Measurements from ENCODE around the gene PABPC1L. TPM values are rescaled to one million over a fixed set of nuclear protein-coding genes. Genes with fewer than 3 reads are reported as not detected.
A peak's percentile ranks its signal among the peaks of the same experiment; 100 is the strongest.
"Not testable (repeated sequence)": the region's sequence is repeated elsewhere in the genome, so short reads cannot be mapped to it uniquely, and the experiment has no call there.

PABPC1L gene
- 17.1 and 24.2 TPM in 2 replicates for total RNA-seq

DNA sequence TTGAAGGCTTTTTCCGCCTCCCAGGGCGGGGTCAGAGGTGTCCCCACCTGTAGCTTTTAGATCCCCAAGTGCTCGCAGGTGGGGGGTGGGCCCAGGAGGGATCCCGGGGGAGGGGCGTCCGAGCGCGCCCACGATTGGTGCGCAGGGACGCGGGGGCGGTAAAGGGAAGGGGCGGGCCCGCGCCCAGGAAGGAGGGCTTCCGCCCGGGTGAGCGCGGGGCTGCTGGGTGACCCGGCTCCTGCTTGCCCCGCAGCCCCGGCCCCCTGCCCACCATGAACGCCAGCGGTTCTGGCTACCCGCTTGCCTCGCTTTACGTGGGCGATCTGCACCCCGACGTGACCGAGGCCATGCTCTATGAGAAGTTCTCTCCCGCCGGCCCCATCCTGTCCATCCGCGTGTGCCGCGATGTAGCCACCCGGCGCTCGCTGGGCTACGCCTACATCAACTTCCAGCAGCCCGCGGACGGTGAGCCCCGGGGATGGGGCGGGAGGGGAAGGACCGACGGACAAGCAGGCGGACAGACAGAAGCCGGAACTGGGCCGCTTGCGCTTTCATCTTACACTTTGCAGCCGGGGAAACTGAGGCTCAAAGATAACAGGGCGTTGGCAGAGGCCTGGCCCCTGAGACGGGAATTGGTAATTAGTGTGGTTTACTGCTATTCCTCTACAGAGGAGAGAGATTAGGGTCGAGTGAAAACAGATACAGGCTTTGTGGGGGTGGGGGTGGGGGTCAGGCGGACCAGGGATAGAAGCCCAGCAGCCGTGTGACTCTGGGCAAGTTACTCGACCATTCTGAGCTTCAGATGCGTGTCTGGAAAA is at the start of gene PABPC1L:
PABPC1L (plus strand) TSS at position 189 of the 818 bp plus-strand sequence; CDS start at position 273, 84 bp downstream.
- Histone ChIP-seq H3K36me3 (ENCODE audit: control insufficient read depth, insufficient read depth, low read length) (peaks cover 9% of the 10 kb centered on the region), H3K4me3 (ENCODE audit: low read depth, low read length) (peak within 1 kb of the TSS; percentile 68), H3K27me3 (ENCODE audit: control insufficient read depth, insufficient read depth, low read length) (no peaks in the 10 kb centered on the region)
- TF ChIP-seq, protein P1, sequence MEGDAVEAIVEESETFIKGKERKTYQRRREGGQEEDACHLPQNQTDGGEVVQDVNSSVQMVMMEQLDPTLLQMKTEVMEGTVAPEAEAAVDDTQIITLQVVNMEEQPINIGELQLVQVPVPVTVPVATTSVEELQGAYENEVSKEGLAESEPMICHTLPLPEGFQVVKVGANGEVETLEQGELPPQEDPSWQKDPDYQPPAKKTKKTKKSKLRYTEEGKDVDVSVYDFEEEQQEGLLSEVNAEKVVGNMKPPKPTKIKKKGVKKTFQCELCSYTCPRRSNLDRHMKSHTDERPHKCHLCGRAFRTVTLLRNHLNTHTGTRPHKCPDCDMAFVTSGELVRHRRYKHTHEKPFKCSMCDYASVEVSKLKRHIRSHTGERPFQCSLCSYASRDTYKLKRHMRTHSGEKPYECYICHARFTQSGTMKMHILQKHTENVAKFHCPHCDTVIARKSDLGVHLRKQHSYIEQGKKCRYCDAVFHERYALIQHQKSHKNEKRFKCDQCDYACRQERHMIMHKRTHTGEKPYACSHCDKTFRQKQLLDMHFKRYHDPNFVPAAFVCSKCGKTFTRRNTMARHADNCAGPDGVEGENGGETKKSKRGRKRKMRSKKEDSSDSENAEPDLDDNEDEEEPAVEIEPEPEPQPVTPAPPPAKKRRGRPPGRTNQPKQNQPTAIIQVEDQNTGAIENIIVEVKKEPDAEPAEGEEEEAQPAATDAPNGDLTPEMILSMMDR (IDR thresholded peaks at IDR 0.05; ENCODE audit: insufficient read depth, low read length, severe bottlenecking): no peak
- DNase-seq (ENCODE audit: low read depth): peak; percentile 66
- FAIRE-seq: no peak

DNA sequence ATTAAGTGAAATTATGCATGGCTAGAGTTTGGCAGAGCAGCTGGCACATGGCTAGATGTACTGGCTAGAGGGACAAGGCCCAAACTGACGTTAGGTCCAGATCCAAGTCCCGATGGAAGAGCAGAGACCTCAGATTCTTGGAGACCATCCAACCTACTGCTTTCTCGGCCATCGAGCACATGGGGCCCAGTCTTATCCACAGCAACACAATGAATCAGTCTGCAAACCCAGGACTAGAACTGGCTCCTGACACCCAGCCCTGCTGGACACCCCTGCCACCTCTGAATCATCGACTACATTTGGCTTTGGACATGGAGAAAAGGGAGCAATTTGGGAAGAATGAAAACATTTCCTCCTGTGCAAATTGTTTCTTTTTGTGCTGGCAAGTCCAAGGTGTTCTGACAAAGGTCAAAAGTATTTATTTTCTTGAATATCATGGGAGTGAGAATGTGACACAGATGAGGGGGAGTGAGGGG is 48.3 kb upstream of the PABPC1L start:
- Histone ChIP-seq H3K36me3 (ENCODE audit: control insufficient read depth, insufficient read depth, low read length) (no peaks in the 10 kb centered on the region), H3K4me3 (ENCODE audit: low read depth, low read length) (no peak overlapping the region), H3K27me3 (ENCODE audit: control insufficient read depth, insufficient read depth, low read length) (peaks cover 5% of the 10 kb centered on the region)
- TF ChIP-seq, protein P1 (IDR thresholded peaks at IDR 0.05; ENCODE audit: insufficient read depth, low read length, severe bottlenecking): no peak
- no peak for FAIRE-seq
- DNase-seq (ENCODE audit: low read depth): peak; percentile 39

GRCh38 chr20:44862286-44862685 is 47.6 kb upstream of the PABPC1L start:
- Histone ChIP-seq H3K27me3 (ENCODE audit: control insufficient read depth, insufficient read depth, low read length) (peaks cover 9% of the 10 kb centered on the region), H3K36me3 (ENCODE audit: control insufficient read depth, insufficient read depth, low read length) (no peaks in the 10 kb centered on the region), H3K4me3 (ENCODE audit: low read depth, low read length) (no peak overlapping the region)
- no peak for DNase-seq (ENCODE audit: low read depth)
- TF ChIP-seq, protein P1 (IDR thresholded peaks at IDR 0.05; ENCODE audit: insufficient read depth, low read length, severe bottlenecking): no peak
- no peak for FAIRE-seq

DNA sequence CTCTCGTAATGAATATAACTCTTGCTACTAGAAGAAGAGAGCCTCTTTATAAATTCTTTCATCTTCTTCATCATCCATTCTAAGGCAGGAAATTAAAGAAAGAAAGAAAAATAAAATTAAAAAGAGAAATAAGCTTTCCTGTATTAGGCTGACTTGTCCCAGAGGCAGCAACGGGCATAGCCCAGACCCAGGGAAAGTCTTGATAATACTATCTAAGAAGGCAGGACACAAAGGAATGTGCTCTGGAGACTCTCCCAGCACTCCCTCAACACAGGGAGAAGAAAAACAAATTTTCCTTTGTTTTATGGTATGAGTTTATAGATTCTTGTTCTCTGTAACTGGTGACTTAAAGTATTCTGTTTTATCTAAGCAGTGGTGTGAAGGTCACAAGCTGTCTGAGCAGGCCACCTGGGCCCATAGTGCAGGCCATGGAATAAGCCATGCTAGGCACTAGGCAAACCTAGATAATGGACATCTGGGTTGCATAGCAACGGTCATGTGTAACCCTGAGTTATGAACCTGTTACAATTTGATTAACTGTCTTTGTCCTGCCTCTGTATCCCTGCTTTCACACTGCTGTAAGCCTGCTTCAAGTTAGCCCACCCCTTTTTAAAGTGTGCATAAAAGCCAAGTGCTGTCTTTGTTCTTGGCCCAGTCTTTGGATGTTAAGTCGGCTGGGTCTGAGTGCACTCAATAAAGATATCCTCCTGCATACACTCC is 46.3 kb upstream of the PABPC1L start:
- DNase-seq (ENCODE audit: low read depth); H3K4me3 ChIP-seq (ENCODE audit: low read depth, low read length); FAIRE-seq; H3K36me3 ChIP-seq (ENCODE audit: control insufficient read depth, insufficient read depth, low read length): not testable (repeated sequence)
- H3K27me3 ChIP-seq (ENCODE audit: control insufficient read depth, insufficient read depth, low read length): peaks cover 12% of the 10 kb centered on the region

DNA sequence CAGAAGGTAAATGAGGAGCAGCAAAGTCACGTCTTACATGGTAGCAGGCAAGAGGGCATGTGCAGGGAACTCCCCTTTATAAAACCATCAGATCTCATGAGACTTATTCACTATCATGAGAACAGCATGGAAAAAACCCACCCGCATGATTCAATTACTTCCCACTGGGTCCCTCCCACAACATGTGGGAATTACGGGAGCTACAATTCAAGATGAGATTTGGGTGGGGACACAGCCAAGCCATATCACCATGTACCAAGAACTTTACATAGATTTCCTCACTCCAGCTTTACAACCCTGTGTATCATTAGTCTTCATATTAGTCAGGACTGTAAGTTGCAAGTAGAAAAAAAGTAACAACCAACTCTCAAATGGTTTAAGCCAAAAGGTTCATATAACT is 45.4 kb upstream of the PABPC1L start:
- not testable (repeated sequence) for FAIRE-seq; H3K4me3 ChIP-seq (ENCODE audit: low read depth, low read length); H3K36me3 ChIP-seq (ENCODE audit: control insufficient read depth, insufficient read depth, low read length); DNase-seq (ENCODE audit: low read depth)
- peaks cover 13% of the 10 kb centered on the region for H3K27me3 ChIP-seq (ENCODE audit: control insufficient read depth, insufficient read depth, low read length)

DNA sequence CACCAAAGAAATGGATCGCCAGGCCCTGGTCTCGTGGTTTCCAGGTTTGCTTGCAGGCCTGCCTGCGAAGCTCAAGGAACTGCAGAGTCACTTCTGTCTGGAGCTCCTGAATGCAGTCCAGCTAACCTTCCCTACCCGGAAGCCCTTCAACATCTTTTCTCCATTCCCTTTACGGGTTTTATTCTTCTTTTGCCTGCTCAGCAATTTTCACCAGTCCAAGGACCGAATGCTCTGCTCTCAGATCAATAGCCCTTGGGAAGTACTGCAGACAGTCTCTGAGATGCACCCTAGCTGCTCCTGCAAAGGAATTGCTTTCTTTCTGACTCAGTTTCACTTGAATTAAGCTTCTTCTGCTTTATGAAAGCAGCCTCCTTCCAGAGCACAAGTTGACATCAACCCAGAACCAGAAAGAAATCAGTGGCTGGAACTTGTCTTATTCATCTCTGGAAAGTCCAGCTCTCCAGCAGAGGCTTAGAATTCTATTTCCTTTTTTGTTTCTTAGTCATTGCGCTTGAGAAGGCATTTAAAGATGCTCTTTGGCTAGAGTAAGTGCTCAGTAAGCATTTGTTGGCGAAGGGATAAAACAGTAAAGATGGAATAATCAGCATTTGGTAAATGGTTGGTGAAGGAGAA is 43.0 kb upstream of the PABPC1L start:
- TF ChIP-seq, protein P1 (IDR thresholded peaks at IDR 0.05; ENCODE audit: insufficient read depth, low read length, severe bottlenecking): no peak
- FAIRE-seq (no peak), DNase-seq (ENCODE audit: low read depth) (no peak)
- Histone ChIP-seq H3K36me3 (ENCODE audit: control insufficient read depth, insufficient read depth, low read length) (no peaks in the 10 kb centered on the region), H3K4me3 (ENCODE audit: low read depth, low read length) (no peak overlapping the region), H3K27me3 (ENCODE audit: control insufficient read depth, insufficient read depth, low read length) (peaks cover 15% of the 10 kb centered on the region)
